ENCODE data around the gene TSFM.
A peak's percentile ranks its signal among the peaks of the same experiment; 100 is the strongest.

Gene TSFM

DNA sequence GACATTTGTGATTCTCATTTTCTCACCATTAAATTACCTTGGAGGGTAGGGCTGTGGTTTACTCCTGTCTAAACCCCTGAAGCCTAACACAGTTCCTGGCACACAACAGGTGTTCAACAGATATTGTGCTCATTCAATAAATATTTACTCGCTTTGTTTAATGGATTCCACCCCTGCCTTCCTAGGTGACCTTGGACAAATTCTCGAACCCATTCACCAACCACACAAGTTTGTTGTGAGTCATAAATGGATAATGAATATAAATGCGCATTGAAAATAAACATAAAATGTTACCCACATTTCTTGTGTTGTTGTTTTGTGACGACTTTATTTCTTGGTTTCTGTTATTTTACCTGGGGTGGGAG, 362 bp upstream of the TSFM start:
- no peak for DNase-seq

DNA sequence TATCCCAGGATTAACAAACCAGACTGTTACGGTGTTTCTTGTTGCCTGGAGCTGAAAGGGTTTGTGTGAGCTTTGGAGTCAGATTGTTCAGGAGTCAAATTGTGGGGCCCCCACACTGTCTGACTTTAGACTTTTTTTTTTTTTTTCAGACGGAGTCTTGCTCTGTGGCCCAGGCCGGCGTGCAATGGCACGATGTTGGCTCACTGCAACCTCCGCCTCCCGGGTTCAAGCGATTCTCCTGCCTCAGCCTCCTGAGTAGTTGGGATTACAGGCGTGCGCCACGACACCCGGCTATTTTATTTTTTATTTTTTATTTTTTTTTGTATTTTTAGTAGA, 847 bp downstream of the TSFM start:
- DNase-seq, result no peak

DNA sequence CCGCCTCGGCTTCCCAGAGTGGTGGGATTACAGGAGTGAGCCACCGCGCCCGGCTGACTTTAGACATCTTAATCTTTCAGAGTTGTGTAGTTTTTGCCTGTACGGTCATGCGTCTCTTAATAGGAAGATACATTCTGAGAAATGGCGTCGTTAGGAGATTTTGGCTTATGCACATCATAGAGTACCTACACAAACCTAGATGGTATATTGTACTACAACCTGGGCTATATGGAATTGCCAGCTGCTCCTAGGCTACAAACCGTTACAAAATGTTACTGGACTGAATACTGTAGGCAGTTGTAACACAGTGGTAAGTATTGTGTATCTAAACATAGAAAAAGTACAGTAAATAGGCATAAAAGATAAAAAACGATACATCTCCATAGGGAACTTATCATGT, 1.3 kb downstream of the TSFM start:
- DNase-seq, result no peak

DNA sequence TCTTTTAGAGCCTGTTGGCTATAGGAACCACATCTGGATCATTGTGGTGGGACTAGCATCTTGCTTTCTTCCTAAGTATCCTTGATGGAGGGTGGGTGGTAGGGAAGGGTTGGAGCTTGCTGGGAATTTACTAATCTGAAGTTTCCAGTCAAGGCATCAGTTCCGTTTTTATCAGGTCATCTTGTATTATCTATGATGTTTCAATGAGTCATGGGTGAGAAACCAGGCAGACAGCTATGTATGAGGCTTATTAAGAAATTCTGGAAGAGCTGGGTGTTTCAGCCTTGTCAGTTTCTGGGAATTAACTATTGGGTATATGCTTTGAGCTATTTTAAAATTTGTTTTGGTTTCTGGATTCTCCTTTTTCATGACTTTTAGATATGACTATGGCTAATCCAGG, 11.3 kb downstream of the TSFM start:
- DNase-seq, result peak; percentile 84

DNA sequence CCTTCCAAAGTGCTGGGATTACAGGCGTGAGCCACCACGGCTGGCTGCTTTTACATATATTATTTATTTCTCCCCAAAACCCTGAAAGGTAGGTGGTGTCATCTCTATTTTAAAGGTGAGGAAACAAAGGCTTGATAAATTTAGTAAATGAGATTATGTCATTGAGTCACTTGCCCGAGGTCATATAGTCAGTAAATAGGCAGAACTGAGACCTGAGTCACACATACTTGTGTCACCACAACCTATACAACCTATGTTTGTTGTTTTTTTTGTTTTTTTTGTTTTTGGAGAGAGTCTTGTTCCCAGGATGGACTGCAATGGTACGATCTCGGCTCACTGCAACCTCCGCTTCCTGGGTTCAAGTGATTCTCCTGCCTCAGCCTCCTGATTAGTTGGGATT, 12.8 kb downstream of the TSFM start:
- DNase-seq, result peak; percentile 52

DNA sequence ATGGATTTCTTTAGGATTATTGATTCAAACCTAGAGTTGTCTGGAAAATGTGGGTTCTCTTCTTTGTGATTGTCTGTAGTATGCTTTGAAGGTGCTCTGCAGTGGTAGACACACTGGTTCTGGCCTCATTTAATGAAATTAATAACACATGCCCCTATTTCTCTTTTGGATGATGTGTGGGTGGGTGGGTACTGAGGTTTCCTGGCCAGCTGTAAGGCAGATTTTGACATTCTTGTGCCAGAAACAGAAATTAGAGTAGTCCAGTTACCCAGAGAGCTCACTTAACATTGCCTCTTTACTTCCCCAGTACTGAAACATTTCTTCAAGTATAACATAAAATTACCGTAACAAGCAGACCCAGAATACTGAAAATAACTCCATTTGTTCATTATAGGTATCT, 14.4 kb downstream of the TSFM start:
- no peak for DNase-seq

DNA sequence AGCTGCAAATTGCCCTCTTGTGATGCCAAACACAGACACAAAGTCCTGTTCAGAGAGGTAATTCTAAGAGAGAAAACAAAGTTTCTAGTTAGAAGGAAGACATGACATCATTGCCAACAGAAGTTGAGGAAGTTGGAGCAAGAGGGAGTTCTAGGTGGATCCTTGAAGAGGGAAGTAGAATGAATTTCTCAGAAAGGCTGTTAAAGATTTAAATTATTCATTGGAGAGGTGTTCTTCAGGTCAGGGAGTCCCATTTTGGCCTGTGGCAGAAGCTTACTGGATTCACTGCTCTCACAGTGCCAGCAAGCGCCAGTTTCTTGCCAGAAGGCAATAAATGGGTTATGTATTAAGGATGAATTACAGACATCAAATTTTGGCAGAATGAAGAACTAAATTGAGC, 15.3 kb downstream of the TSFM start:
- DNase-seq, result no peak

DNA sequence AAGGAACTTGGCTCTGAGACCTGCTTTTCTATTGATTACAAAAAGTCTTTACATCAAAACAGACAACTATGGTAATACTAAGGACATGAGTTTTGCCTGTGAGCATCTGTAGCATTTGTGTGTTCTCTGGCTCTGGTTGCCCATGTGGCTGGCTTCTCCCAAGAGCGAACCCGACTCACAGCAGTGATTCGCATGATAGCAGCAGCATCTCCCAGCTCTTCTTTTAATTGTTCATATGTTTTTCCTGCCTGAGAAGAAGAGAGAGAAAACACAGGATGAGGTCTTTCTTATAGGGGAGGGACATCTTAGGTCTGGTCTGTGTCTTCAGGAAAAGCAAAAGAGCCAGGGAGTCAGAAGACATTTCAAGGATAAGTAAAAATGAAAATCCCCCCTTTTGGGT, 18.4 kb downstream of the TSFM start:
- DNase-seq, result no peak

DNA sequence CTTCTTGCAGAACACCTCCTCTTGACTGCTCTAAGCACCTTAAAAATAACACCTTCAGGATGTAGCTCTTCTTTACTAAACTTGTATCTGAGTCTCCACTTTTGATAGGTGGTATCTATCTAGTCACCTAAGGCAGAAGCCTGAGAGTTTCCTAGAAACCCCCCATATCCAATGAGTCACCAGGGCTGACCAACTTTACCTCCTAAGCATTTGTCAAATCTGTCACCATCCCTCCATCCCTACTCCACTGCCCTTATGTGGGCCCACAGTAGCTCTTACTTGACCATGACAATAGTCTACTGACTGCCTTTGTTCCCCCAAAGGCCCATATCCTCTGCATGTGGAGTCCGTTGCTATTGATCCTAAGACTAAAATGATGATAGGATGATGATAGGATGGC, 20.0 kb downstream of the TSFM start:
- no peak for DNase-seq

DNA sequence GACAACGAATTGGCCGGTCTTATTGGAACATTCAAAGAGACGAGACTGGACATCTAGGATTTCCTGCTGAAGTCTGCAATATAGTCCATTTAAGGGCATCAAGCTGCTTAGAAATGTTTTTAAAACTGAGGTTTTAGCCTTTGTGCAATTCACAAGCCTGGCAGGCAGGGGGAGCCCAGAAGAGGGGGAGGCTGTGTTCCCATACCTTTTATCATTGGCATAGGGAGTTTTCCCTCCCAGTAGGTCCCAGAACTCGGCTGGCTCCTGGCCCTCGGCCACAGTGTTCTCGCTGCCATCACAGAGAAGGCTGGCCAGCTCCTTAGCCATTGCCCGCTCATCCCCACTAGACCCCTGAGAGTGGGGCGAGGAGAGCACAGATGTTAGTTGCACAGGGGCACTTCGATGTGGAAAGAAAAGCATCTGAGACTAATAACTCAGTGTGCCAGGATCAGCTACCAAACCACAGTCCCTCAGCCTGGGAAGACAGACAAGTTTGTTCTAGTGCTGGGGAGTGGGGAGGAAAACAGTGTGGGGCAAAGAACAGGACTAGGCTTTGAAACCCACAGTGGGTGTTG, 20.8 kb downstream of the TSFM start:
- DNase-seq, result peak; percentile 61

DNA sequence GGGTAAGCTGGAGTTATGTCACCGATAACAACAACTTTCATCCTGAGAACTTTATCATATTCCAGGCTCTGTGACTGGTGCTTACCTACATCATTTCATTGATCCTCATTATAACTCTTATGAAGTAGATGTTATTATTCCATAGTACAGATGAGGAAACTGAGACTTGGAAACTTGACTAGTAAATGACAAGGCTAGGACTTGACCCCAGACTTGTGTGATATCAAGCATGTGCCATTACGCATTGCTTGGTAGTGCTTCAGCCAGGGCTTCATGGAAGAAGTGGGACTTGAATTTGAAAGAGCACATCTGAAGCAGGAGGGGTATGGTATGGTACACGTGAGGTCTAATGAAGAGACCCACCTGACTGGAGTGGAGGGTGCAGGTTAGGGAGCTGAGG, 24.1 kb downstream of the TSFM start:
- DNase-seq, result no peak

DNA sequence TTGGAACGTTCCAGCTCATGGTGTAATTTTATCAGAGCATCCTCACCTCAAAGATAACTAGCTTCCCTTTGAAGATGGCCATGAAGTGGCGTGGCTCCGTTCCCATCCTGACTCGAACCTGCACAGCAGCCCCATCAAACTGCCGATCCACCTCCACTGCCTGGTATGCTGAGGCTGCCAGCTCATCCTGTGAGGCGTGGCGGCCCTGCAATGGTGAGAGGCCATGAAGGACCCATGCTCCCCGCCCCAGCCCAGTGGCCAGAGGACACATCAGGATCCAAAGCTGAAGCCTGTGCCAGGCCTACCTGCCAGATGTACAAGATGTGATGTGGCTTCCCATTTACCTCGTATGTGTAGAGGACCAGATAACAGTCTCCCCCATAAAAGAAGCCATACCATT, 24.7 kb downstream of the TSFM start:
- no peak for DNase-seq

DNA sequence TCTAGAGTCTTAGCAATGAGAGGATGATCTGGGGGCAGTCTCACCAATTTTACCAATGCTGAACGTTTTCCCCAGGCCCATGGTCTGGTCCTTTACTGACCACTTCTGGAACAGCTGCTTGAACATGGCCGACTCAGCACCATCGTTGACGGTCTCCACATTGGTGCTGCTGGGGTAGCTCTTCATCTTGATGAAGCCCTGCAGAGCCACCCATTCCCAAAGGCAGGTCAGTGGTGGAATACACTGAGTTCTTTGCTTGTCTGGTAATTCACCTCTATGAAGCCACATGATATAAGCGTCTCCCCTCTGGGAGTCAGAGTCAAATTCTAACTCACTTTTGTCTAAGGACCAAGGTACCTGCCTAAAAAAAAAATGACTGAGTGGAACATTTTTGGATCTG, 25.8 kb downstream of the TSFM start:
- no peak for DNase-seq

DNA sequence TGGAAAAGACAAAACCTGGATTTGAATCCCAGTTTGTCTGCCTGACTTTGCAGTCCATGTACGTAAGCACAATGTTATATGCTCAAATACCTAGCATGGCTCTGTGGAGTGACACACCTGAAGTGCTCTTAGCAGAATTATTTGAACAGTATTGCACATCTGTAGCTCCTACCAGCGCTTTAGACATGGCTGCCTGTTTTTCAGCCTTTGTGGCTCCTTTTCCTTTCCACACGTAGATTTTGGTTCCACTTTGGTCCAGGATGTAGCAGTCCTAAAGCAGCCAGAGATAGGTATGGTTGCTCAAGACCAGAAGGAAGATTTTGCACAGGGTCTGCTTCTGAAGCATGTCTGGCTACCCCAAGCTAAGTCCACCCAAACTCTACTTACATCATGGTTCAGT, 26.8 kb downstream of the TSFM start:
- DNase-seq, result no peak

DNA sequence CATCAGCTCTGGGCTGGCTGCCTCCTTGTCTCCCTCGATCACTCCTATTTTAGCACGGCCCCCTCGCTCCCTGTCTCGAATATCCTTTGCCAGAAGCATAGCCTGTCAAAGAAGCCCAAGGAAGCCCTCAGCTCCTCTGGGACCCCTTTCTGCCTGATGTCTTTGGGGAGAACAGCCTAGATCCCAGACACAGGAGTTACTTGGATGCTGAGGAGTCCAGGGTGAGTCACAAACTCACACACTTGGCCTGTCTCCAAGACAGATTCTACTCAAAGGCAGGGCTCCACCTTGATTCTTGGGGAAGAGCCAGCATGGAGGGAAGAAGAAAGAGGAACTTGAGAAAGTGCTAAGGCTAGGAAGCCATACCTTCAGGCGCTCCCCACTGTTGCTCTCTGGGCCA, 27.9 kb downstream of the TSFM start:
- peak; percentile 55 for DNase-seq

DNA sequence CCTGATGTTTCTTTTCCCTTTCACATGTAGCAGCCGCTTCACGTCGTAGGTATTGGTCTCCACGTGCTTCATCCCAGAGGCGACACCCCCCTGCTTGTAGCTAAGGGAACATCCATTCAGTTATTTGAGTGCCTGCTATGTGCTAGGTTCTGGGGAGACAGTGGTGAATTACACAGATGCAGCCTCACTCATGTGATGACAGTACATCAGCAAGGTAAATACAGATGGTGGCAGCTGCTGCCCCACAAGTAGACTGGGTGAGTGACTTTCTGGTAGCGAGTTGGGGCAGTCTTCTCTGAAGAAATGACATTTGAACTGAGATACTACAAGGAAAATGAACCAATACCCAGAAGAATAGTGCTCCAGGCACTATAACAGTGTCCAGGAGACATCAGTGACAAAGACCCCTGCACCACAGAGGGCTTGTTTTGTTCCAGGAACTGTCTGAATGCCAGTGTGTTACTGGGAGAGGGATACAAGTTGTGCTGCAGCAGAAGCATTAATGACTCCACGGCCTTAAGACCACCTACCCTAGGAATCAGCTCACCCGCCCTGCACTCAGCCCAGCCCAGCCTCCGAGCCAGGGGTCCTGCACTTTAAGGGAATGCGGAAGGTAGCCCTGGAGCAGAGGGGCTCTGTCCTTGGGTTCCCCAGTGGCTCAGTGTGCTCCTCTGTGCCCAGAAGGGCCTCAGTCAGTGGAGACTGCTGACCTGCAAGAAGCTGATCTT, 28.6 kb downstream of the TSFM start:
- no peak for DNase-seq

DNA sequence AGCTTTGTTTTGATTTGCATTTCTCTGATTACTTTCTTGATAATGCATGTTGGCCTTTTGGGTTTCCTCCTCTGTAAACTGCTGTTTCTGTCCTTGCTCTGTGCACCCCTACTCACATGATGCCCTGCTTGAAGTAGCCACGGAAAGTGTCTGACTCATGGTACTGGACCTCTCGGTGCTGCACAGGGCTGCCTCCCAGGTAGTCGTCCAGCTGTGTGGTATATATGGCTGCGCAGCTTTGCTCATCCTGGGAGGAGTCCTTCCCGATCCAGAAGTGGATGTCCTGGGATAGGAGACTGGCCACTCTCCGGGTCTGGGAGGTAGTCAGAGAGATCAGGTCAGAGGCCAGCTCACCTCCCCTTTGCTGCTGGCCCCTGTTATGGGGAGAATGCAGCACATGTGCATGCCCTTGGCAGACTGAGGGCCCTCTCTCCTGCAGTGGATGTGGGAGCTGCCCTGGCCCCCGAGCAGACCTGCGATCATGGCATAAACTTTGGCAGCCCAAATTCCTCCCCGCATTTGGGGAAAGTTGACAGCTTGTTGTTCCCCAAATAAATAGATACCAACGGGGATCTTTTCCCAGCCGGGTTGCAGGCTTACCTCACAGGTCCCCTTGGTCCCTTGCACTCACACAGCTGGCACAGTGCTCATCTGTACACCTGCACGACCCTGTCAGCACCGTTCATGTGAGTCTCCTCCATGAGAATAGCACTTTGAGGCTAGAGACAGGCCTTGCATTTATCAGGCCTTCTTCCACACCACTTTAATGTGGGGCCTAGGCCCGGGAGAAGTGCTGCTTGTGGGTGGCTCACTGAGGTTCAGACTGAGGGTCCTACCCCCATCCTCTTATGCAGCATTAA, 30.8 kb downstream of the TSFM start:
- DNase-seq, result no peak

DNA sequence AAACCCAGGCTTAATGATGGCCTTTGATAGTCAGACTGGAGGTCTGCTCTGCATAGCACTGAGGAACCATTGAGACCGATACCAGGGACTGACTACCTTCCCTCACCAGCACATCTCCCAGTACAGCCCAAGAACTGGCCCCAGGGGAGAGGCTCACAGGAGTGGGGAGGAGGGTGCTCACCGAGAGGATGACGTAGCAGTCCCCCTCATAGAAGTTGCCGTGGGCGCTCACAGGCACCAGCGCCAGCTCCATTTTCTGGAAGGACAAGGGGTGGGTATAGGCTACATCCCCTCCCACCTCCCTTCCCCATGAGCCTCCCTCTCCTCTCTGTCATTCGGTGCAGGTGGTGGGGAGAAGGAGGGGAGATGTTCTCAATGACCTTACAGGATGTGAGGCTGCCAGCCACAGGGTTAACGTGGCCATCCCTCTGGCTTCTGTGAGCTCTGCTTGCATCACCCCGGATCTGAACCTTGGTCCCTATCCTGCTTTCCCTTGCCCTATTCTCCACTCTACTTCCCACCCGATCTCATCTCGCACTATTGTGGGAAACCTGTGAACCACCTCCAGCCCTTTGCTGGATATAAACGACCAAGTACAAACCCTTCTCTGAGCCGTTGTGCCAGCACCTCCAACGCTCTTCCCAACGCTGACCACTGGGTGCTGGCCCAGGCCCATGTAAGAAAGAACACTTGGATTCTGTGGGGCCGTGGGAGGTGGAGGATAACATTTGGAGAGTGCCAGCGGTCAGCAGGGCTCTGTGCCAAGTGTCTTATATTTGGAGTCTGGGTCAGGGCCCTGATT, 31.6 kb downstream of the TSFM start:
- DNase-seq, result no peak

DNA sequence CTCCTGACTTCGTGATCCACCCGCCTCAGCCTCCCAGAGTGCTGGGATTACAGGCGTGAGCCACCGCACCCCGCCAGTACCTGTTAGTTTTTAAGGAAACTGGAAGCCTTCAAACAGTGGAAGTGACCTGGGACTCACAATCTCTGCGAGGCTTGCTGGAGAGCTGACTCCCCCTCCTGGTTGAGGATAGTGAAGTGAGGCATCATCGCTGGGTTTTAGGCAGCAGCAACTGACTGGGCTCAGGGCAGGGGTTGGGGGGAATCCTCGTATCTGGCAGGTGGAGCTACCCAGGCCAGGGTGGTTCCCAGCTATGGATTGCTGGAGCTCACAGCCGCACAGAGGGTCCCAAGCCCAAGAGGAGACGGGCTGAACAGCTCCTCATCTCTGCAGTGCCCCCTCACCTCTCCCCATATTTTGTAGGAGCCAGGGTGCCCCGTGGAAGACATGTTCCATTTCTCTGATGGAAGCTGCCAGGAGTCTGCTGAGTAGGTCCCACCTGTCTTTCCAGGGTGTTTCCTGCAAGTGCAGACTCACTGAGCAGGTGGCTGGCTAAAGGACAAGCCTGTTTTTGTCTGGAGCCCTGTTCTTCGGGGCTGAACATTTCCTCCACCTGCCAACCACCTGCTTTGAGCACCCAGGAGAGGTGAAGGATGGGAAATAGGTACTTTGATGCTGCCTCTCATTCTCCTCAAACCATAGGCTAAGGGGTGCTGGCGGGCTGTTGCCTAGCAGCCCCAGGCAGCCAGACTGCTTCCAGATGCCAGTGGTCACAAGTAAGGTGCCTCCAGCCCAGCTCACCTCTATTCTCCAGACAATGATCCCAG, 32.8 kb downstream of the TSFM start:
- DNase-seq, result no peak

DNA sequence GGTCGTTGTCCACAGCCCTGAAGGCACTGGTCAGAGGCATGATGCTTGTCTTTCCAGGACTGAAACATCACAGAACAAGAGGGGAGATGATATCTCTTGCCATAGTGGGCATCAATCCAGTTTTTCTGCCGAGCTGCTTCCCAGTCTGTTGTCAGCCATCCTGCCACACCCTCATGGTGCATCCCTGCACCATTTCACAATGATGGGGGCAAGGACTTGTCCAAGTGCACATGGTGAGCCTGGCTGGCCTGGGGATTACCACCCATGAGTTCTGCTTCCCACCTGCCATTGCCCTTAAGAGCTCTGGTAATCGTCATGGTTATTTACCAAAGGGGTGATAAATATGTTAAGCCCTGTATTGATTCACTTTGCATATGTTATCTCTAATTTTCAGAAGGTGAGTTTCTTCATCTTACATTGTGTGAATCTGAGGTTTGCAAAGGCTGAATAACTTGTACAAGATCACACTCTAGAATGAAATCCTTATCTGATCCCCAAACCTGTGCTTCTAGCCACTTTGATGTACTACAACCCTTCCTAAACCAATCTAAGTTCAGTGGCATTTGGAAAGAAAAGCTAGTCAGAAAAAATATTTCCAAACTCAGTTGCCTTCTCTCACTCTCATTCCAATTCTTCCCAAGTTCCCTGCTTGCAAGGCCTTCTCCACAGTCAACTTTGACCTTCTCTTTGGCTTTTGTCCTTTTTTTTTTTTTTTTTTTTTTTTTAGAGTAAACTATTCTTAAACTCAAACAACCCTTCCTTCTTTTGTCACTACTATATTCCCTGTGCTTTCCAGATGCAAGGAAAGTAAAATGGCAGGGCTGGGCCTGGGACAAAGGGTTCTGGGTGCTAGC, 33.6 kb downstream of the TSFM start:
- no peak for DNase-seq

DNA sequence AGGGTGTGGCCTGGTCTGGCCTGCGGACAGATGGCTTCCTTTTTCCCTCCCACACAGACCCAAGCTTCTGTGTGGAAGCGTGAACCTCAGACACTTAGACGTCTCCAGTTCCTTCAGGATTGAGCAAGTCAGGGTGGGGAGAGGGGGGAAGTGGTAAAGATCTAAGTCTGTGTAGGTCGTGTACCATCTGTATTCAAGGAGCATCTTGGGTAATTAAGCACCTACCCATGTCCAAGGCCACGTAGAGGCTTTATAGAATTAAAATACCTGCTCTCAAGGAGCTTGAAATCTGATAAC, 34.2 kb downstream of the TSFM start:
- DNase-seq, result no peak

Measured in EL (cell line).